GM23338 (cell line): ENCODE results near the gene PRR29. TPM values are rescaled to one million over a fixed set of nuclear protein-coding genes. Genes with fewer than 3 reads are reported as not detected.

Experiments used
- ATAC-seq: fragments of 200-7000 bp; cut with Tn5 transposase; 3 replicates; pipeline ENCODE4 v1.9.1; 2020
- DNase-seq: peaks from one replicate; pipeline ENCODE4 v3.0.0-alpha.2; 2015; ENCODE audit warnings: low spot score
- H2AFZ ChIP-seq: fragments of 200-600 bp; sonication (generic); 2 replicates; pipeline ENCODE4 v1.8.0; 2016; ENCODE audit warnings: antibody characterized with exemption, mild to moderate bottlenecking, moderate library complexity
- H3F3A ChIP-seq: fragments of 200-600 bp; sonication (generic); replicated peaks from 2 replicates; pipeline ENCODE4 v1.8.0; 2017; ENCODE audit warnings: antibody characterized with exemption, mixed run types, low read depth
- H3K27ac ChIP-seq: fragments of 200-600 bp; sonication (generic); 2 replicates; pipeline ENCODE4 v1.6.1; 2016; ENCODE audit warnings: low read depth
- H3K27me3 ChIP-seq: fragments of 200-600 bp; sonication (generic); 2 replicates; pipeline ENCODE4 v1.8.0; 2016; ENCODE audit warnings: mild to moderate bottlenecking, mixed run types, moderate library complexity; ENCODE audit not compliant: insufficient read depth
- H3K36me3 ChIP-seq: fragments of 200-600 bp; sonication (generic); 2 replicates; pipeline ENCODE4 v1.8.0; 2016; ENCODE audit warnings: mild to moderate bottlenecking; ENCODE audit not compliant: insufficient read depth
- H3K4me1 ChIP-seq: fragments of 200-600 bp; sonication (generic); 2 replicates; pipeline ENCODE4 v1.8.0; 2016; ENCODE audit warnings: mild to moderate bottlenecking, moderate library complexity; ENCODE audit not compliant: insufficient read depth
- H3K4me2 ChIP-seq: fragments of 200-600 bp; sonication (generic); 2 replicates; pipeline ENCODE4 v1.7.1; 2017; ENCODE audit warnings: mixed run types
- H3K4me3 ChIP-seq: fragments of 200-600 bp; sonication (generic); 2 replicates; pipeline ENCODE4 v1.6.1; 2016; ENCODE audit warnings: mixed run types
- H3K79me2 ChIP-seq: fragments of 200-600 bp; sonication (generic); replicated peaks from 2 replicates; pipeline ENCODE4 v1.8.0; 2017; ENCODE audit warnings: mild to moderate bottlenecking; ENCODE audit not compliant: insufficient read depth
- H3K9me2 ChIP-seq: fragments of 200-600 bp; sonication (generic); 2 replicates; pipeline ENCODE4 v1.8.0; 2017; ENCODE audit not compliant: insufficient read depth
- H4K20me1 ChIP-seq: fragments of 200-600 bp; sonication (generic); replicated peaks from 2 replicates; pipeline ENCODE4 v1.8.0; 2017; ENCODE audit warnings: mild to moderate bottlenecking; ENCODE audit not compliant: insufficient read depth
- H3K27ac Mint-ChIP-seq: 2 replicates; pipeline ENCODE4 v1.8.0; 2020; ENCODE audit warnings: inconsistent platforms, mild to moderate bottlenecking, moderate library complexity, mixed read lengths
- H3K27me3 Mint-ChIP-seq: 3 replicates; pipeline ENCODE4 v1.8.0; 2022; ENCODE audit warnings: low read depth, mild to moderate bottlenecking, moderate library complexity, mixed read lengths, inconsistent platforms; ENCODE audit not compliant: insufficient read depth, poor library complexity
- H3K36me3 Mint-ChIP-seq: 3 replicates; pipeline ENCODE4 v1.8.0; 2021; ENCODE audit warnings: low read depth, mild to moderate bottlenecking, inconsistent platforms, moderate library complexity, mixed read lengths
- H3K4me1 Mint-ChIP-seq: 3 replicates; pipeline ENCODE4 v1.8.0; 2020; ENCODE audit warnings: mild to moderate bottlenecking, inconsistent platforms, mixed read lengths
- H3K4me3 Mint-ChIP-seq: 3 replicates; pipeline ENCODE4 v1.8.0; 2021; ENCODE audit warnings: moderate library complexity, mild to moderate bottlenecking, inconsistent platforms, mixed read lengths
- H3K9me3 Mint-ChIP-seq: 3 replicates; pipeline ENCODE4 v1.8.0; 2020; ENCODE audit warnings: moderate library complexity, mild to moderate bottlenecking, inconsistent platforms, mixed read lengths
- JUNB ChIP-seq: IDR thresholded peaks from one replicate; pipeline ENCODE4 v1.6.1; 2016; ENCODE audit warnings: antibody characterized with exemption; ENCODE audit not compliant: unreplicated experiment
- POLR2AphosphoS5 ChIP-seq: IDR thresholded peaks from 2 replicates; pipeline ENCODE4 v1.6.1; 2016; ENCODE audit warnings: antibody characterized with exemption, low read depth
- ZNF114 ChIP-seq: fragments of 250-450 bp; sonication (Bioruptor Pico); IDR thresholded peaks from 2 replicates; pipeline ENCODE4 v1.5.0; 2020; ENCODE audit warnings: mild to moderate bottlenecking, moderate library complexity
- polyA plus RNA-seq: library from polyadenylated mRNA; unstranded; fragments of >200 nt; fragmentation: Nextera tagmentation; extraction: Ambion mirVana; gene quantifications from 2 replicates; pipeline ENCODE4 v1.2.1, GENCODE V29; 2016
- total RNA-seq: library from RNA; depleted of rRNA; stranded (reverse); fragments of >200 nt; shearing (Covaris generic); gene quantifications from 2 replicates; pipeline ENCODE4 v1.2.3, GENCODE V29; 2014
- TF ChIP-seq, protein P1 (sequence below): fragments of 250-450 bp; sonication (Bioruptor Pico); IDR thresholded peaks from 2 replicates; pipeline ENCODE4 v1.5.0; 2020; ENCODE audit warnings: mild to moderate bottlenecking, moderate library complexity
- TF ChIP-seq, protein P2 (sequence below): IDR thresholded peaks from 2 replicates; pipeline ENCODE4 v1.6.1; 2016; ENCODE audit warnings: antibody characterized with exemption
- TF ChIP-seq, protein P3 (sequence below), 2 experiments: fragments of 200-600 bp in 1 of 2; sonication (generic) in 1 of 2; conservative IDR thresholded peaks; 2 replicates each; pipeline versions ENCODE4 v1.5.1 to v1.6.1; 2016 to 2017; ENCODE audit warnings: antibody characterized with exemption in 2 of 2, low read depth in 2 of 2, mild to moderate bottlenecking in 2 of 2, moderate library complexity in 1 of 2

Gene PRR29
- total and polyA plus RNA-seq, 2 experiments from 2014 or later, result 0.24 to 1.3 TPM

DNA sequence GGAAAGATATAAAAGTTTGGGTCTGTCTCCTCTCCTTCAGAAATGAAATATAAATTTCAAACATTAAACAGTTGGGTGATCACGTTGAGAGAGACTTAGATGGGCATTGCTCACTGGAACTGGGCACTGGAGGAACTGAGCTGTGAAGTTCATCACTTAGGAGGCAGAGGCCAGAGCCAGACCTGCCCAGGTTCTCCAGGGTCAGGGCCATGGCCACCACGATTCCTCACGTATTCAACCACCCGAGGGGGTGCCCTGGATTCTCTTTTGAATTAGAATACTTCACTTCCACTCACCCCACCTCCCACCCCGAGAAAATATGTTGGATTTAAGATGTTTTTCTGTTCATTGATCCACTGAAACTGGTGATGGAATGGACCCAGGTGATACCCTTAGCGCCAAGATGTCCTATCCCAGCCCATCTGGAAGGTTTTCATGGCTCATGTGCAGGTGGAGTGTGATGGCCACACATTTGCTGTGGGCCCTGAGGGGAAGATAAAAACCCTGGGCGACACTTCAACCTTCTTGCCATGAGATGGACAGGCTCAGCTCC, 6.1 kb downstream of the PRR29 start (continued):
- TF ChIP-seq, protein P1, sequence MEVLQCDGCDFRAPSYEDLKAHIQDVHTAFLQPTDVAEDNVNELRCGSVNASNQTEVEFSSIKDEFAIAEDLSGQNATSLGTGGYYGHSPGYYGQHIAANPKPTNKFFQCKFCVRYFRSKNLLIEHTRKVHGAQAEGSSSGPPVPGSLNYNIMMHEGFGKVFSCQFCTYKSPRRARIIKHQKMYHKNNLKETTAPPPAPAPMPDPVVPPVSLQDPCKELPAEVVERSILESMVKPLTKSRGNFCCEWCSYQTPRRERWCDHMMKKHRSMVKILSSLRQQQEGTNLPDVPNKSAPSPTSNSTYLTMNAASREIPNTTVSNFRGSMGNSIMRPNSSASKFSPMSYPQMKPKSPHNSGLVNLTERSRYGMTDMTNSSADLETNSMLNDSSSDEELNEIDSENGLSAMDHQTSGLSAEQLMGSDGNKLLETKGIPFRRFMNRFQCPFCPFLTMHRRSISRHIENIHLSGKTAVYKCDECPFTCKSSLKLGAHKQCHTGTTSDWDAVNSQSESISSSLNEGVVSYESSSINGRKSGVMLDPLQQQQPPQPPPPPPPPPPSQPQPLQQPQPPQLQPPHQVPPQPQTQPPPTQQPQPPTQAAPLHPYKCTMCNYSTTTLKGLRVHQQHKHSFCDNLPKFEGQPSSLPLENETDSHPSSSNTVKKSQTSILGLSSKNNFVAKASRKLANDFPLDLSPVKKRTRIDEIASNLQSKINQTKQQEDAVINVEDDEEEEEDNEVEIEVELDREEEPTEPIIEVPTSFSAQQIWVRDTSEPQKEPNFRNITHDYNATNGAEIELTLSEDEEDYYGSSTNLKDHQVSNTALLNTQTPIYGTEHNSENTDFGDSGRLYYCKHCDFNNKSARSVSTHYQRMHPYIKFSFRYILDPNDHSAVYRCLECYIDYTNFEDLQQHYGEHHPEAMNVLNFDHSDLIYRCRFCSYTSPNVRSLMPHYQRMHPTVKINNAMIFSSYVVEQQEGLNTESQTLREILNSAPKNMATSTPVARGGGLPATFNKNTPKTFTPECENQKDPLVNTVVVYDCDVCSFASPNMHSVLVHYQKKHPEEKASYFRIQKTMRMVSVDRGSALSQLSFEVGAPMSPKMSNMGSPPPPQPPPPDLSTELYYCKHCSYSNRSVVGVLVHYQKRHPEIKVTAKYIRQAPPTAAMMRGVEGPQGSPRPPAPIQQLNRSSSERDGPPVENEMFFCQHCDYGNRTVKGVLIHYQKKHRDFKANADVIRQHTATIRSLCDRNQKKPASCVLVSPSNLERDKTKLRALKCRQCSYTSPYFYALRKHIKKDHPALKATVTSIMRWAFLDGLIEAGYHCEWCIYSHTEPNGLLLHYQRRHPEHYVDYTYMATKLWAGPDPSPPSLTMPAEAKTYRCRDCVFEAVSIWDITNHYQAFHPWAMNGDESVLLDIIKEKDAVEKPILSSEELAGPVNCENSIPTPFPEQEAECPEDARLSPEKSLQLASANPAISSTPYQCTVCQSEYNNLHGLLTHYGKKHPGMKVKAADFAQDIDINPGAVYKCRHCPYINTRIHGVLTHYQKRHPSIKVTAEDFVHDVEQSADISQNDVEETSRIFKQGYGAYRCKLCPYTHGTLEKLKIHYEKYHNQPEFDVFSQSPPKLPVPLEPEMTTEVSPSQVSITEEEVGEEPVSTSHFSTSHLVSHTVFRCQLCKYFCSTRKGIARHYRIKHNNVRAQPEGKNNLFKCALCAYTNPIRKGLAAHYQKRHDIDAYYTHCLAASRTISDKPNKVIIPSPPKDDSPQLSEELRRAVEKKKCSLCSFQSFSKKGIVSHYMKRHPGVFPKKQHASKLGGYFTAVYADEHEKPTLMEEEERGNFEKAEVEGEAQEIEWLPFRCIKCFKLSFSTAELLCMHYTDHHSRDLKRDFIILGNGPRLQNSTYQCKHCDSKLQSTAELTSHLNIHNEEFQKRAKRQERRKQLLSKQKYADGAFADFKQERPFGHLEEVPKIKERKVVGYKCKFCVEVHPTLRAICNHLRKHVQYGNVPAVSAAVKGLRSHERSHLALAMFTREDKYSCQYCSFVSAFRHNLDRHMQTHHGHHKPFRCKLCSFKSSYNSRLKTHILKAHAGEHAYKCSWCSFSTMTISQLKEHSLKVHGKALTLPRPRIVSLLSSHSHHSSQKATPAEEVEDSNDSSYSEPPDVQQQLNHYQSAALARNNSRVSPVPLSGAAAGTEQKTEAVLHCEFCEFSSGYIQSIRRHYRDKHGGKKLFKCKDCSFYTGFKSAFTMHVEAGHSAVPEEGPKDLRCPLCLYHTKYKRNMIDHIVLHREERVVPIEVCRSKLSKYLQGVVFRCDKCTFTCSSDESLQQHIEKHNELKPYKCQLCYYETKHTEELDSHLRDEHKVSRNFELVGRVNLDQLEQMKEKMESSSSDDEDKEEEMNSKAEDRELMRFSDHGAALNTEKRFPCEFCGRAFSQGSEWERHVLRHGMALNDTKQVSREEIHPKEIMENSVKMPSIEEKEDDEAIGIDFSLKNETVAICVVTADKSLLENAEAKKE (CRISPR knock-in tag), result no peak
- TF ChIP-seq JUNB, result no peak
- TF ChIP-seq, protein P2, sequence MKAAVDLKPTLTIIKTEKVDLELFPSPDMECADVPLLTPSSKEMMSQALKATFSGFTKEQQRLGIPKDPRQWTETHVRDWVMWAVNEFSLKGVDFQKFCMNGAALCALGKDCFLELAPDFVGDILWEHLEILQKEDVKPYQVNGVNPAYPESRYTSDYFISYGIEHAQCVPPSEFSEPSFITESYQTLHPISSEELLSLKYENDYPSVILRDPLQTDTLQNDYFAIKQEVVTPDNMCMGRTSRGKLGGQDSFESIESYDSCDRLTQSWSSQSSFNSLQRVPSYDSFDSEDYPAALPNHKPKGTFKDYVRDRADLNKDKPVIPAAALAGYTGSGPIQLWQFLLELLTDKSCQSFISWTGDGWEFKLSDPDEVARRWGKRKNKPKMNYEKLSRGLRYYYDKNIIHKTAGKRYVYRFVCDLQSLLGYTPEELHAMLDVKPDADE, result no peak
- TF ChIP-seq POLR2AphosphoS5, result no peak

DNA sequence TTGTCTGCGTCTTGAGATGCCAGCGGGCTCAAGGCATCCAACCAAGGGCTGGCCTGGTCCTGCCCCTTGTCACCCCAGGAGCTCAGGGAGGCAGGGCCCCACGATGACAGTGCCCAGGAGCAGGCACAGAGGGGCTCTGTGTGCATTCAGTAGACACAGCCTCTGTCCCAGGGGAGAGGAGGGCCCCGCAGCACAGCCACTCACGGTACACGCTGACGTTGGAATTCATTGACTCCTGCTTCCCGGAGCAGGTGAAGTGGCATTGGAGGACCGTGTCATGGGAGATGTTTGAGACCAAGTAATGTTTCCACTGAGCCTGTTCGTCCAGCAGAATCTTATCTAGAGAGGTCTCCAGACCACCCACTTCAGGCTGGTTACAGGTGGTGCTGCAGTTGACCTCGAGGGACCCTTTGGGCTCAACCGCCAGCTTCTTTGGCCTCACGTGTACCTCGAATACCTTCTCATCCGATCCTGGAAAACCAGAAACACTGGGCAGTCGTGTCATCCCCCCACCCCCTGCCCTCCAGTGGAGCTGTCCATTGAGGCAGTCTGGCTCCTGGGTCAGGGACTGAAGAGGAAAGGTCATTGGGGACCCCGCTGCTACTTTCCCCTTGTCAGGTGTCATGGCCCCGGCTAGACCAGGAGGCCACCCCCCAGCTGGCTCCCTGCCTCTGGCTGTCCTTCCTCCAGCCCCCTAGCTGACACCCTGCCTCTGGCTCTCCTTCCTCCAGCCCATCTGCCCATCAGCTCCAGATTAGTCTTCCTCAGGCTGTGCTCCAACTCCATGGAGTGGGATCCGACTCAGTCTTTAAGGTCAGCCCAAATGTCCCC, 7.0 kb downstream of the PRR29 start:
- Histone ChIP-seq H3K4me1 (no peaks in the 10 kb centered on the region), H3K79me2 (no peaks in the 10 kb centered on the region), H4K20me1 (no peaks in the 10 kb centered on the region), H3K4me2 (no peak overlapping the region), H3K4me3 (no peak overlapping the region), H2AFZ (no peak overlapping the region), H3K36me3 (no peaks in the 10 kb centered on the region), H3K27me3 (no peaks in the 10 kb centered on the region), H3K27ac (no peak overlapping the region), H3F3A (no peaks in the 10 kb centered on the region), H3K9me2 (no peaks in the 10 kb centered on the region)
- DNase-seq (no peak), ATAC-seq (no peak)
- Mint-ChIP-seq H3K36me3 (no peaks in the 10 kb centered on the region), H3K27me3 (peaks cover 10% of the 10 kb centered on the region), H3K4me3 (no peak overlapping the region), H3K27ac (no peak overlapping the region), H3K4me1 (peaks cover 15% of the 10 kb centered on the region), H3K9me3 (no peaks in the 10 kb centered on the region)
- TF ChIP-seq POLR2AphosphoS5 (no peak), ZNF114 (CRISPR knock-in tag) (no peak)
- TF ChIP-seq, protein P3, sequence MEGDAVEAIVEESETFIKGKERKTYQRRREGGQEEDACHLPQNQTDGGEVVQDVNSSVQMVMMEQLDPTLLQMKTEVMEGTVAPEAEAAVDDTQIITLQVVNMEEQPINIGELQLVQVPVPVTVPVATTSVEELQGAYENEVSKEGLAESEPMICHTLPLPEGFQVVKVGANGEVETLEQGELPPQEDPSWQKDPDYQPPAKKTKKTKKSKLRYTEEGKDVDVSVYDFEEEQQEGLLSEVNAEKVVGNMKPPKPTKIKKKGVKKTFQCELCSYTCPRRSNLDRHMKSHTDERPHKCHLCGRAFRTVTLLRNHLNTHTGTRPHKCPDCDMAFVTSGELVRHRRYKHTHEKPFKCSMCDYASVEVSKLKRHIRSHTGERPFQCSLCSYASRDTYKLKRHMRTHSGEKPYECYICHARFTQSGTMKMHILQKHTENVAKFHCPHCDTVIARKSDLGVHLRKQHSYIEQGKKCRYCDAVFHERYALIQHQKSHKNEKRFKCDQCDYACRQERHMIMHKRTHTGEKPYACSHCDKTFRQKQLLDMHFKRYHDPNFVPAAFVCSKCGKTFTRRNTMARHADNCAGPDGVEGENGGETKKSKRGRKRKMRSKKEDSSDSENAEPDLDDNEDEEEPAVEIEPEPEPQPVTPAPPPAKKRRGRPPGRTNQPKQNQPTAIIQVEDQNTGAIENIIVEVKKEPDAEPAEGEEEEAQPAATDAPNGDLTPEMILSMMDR (conservative IDR thresholded peaks at IDR 0.05; ENCODE audit: low read depth in 2 of 2), result no peak
- TF ChIP-seq, protein P2, result no peak
